SK-N-SH (cell line): ENCODE measurements around the gene KHDC1.

Experiments used
- CTCF ChIP-seq: fragments of 200-600 bp; sonication (generic); IDR thresholded peaks from 2 replicates; pipeline ENCODE4 v1.6.1; 2017; ENCODE audit warnings: antibody characterized with exemption, mild to moderate bottlenecking, moderate library complexity
- ELF1 ChIP-seq: IDR thresholded peaks from 2 replicates; pipeline ENCODE4 v1.4.0; 2012
- REST ChIP-seq: IDR thresholded peaks from 2 replicates; pipeline ENCODE4 v1.6.1; 2012; ENCODE audit warnings: mild to moderate bottlenecking, low read depth, low read length, moderate library complexity

GRCh38 chr6:73293331-73293730 is 30.3 kb upstream of the KHDC1 start:
- TF ChIP-seq CTCF (no peak), REST (no peak), ELF1 (no peak)
